HUES64 (cell line): ENCODE results near the gene RNF224.
"Not testable (repeated sequence)": the region's sequence is repeated elsewhere in the genome, so short reads cannot be mapped to it uniquely, and the experiment has no call there.

Source experiments
- H3K27ac ChIP-seq: 2 replicates; pipeline ENCODE4 v1.7.0; 2013; ENCODE audit warnings: low read depth, low read length, inconsistent platforms
- H3K27me3 ChIP-seq: 2 replicates; pipeline ENCODE4 v1.6.1; 2013; ENCODE audit warnings: mild to moderate bottlenecking, low read length; ENCODE audit not compliant: insufficient read depth
- H3K36me3 ChIP-seq: 2 replicates; pipeline ENCODE4 v1.6.1; 2013; ENCODE audit warnings: mild to moderate bottlenecking, low read length; ENCODE audit not compliant: insufficient read depth
- H3K4me1 ChIP-seq: 2 replicates; pipeline ENCODE4 v1.6.1; 2013; ENCODE audit warnings: mild to moderate bottlenecking, low read length, moderate library complexity; ENCODE audit not compliant: insufficient read depth
- H3K4me3 ChIP-seq: 2 replicates; pipeline ENCODE4 v1.5.1; 2013; ENCODE audit warnings: mild to moderate bottlenecking, low read length, moderate library complexity
- H3K9ac ChIP-seq: 2 replicates; pipeline ENCODE4 v1.6.1; 2013; ENCODE audit warnings: mild to moderate bottlenecking, low read depth, low read length
- H3K9me3 ChIP-seq: 2 replicates; pipeline ENCODE4 v1.6.1; 2013; ENCODE audit warnings: low read depth, low read length; ENCODE audit not compliant: insufficient read depth
- WGBS: fragments of 150-250, 120-280 bp; methylation state at CpG from one replicate; pipeline ENCODE4 v1.1.7; 2013; ENCODE audit warnings: missing lambda C conversion rate; 5-methylcytosine and 5-hydroxymethylcytosine counted together

The RNF224 gene

GRCh38 chr9:137253717-137254623, 26.7 kb downstream of the RNF224 start:
- no peaks in the 10 kb centered on the region; the same call in 1 of the 2 replicates for H3K27me3 ChIP-seq
- peak overlapping the region; percentile 84; the same call in 1 of the 2 replicates for H3K9ac ChIP-seq
- 56% methylated on average over 21 of the region's 21 CpGs for WGBS
- H3K9me3 ChIP-seq: no peaks in the 10 kb centered on the region
- no peak overlapping the region for H3K27ac ChIP-seq
- peaks cover 20% of the 10 kb centered on the region for H3K36me3 ChIP-seq
- peaks cover 5% of the 10 kb centered on the region; the same call in 1 of the 2 replicates for H3K4me1 ChIP-seq
- peak overlapping the region; percentile 93 for H3K4me3 ChIP-seq

- WGBS: 1% methylated on average over 105 of the region's 105 CpGs
- Histone ChIP-seq H3K36me3 (peaks cover 25% of the 10 kb centered on the region), H3K27ac (peak within 1 kb of the TSS; percentile 45; the same call in 1 of the 2 replicates), H3K9me3 (no peaks in the 10 kb centered on the region), H3K9ac (peak within 1 kb of the TSS; percentile 88), H3K4me3 (peak within 1 kb of the TSS; percentile 93), H3K4me1 (peaks cover 5% of the 10 kb centered on the region; the same call in 1 of the 2 replicates), H3K27me3 (no peaks in the 10 kb centered on the region; the same call in 1 of the 2 replicates)
Measured at GRCh38 chr9:137254624-137255447, 27.5 kb downstream of the RNF224 start, which contains the start of gene NELFB. NELFB (plus strand) TSS chr9:137255327.

GRCh38 chr9:137255448-137256114, 28.3 kb downstream of the RNF224 start:
- Histone ChIP-seq H3K4me1 (peaks cover 5% of the 10 kb centered on the region; the same call in 1 of the 2 replicates), H3K9ac (peak overlapping the region; percentile 88), H3K4me3 (peak overlapping the region; percentile 93), H3K9me3 (no peaks in the 10 kb centered on the region), H3K27ac (0 out of 2 replicates have a peak overlapping the region, but pooled peaks have one; percentile 45), H3K36me3 (peaks cover 25% of the 10 kb centered on the region), H3K27me3 (no peaks in the 10 kb centered on the region)
- WGBS: 4% methylated on average over 51 of the region's 51 CpGs

- 93% methylated on average over 15 of the region's 15 CpGs for WGBS
- Histone ChIP-seq H3K27me3 (no peaks in the 10 kb centered on the region), H3K9ac (no peak overlapping the region), H3K36me3 (peaks cover 25% of the 10 kb centered on the region), H3K27ac (no peak overlapping the region), H3K4me3 (peak overlapping the region; percentile 93), H3K4me1 (peaks cover 5% of the 10 kb centered on the region; the same call in 1 of the 2 replicates), H3K9me3 (no peaks in the 10 kb centered on the region)
Measured at GRCh38 chr9:137256362-137256761, 29.1 kb downstream of the RNF224 start.

- Histone ChIP-seq H3K4me1 (peaks cover 5% of the 10 kb centered on the region; the same call in 1 of the 2 replicates), H3K27me3 (no peaks in the 10 kb centered on the region), H3K9ac (no peak overlapping the region), H3K9me3 (no peaks in the 10 kb centered on the region), H3K4me3 (0 out of 2 replicates have a peak overlapping the region, but pooled peaks have one; percentile 93), H3K36me3 (peaks cover 25% of the 10 kb centered on the region), H3K27ac (no peak overlapping the region)
- 95% methylated on average over 15 of the region's 15 CpGs for whole genome bisulfite sequencing
Measured at GRCh38 chr9:137256856-137257255, 29.6 kb downstream of the RNF224 start.

- H3K4me1 ChIP-seq, H3K9ac ChIP-seq, H3K4me3 ChIP-seq, H3K27ac ChIP-seq, H3K27me3 ChIP-seq, H3K9me3 ChIP-seq: not testable (repeated sequence)
- peaks cover 49% of the 10 kb centered on the region for H3K36me3 ChIP-seq
- WGBS: 38% methylated on average over 12 of the region's 15 CpGs
Measured at GRCh38 chr9:137262173-137262908, 35.0 kb downstream of the RNF224 start.

GRCh38 chr9:137262909-137263285, 35.6 kb downstream of the RNF224 start:
- WGBS: 92% methylated on average over 24 of the region's 24 CpGs

GRCh38 chr9:137263506-137263905, 36.2 kb downstream of the RNF224 start:
- Histone ChIP-seq H3K4me1 (no peaks in the 10 kb centered on the region), H3K4me3 (no peak overlapping the region), H3K27me3 (no peaks in the 10 kb centered on the region), H3K36me3 (peaks cover 50% of the 10 kb centered on the region), H3K9ac (no peak overlapping the region), H3K27ac (no peak overlapping the region), H3K9me3 (no peaks in the 10 kb centered on the region)
- WGBS: 87% methylated on average over 10 of the region's 10 CpGs

More at GRCh38 chr9:137262909-137263285, 35.6 kb downstream of the RNF224 start:
- no peaks in the 10 kb centered on the region for H3K9me3 ChIP-seq
- H3K36me3 ChIP-seq: peaks cover 52% of the 10 kb centered on the region
- no peak overlapping the region for H3K9ac ChIP-seq
- no peaks in the 10 kb centered on the region for H3K27me3 ChIP-seq
- no peak overlapping the region for H3K27ac ChIP-seq
- H3K4me3 ChIP-seq: no peak overlapping the region
- no peaks in the 10 kb centered on the region for H3K4me1 ChIP-seq

GRCh38 chr9:137264067-137264466, 36.8 kb downstream of the RNF224 start:
- Histone ChIP-seq H3K9ac (no peak overlapping the region), H3K9me3 (no peaks in the 10 kb centered on the region), H3K27me3 (no peaks in the 10 kb centered on the region), H3K4me1 (no peaks in the 10 kb centered on the region), H3K4me3 (no peak overlapping the region), H3K27ac (no peak overlapping the region), H3K36me3 (peaks cover 50% of the 10 kb centered on the region)
- 96% methylated on average over 22 of the region's 22 CpGs for WGBS

- Histone ChIP-seq H3K4me3 (no peak overlapping the region), H3K9ac (no peak overlapping the region), H3K4me1 (no peaks in the 10 kb centered on the region), H3K36me3 (peaks cover 56% of the 10 kb centered on the region), H3K9me3 (no peaks in the 10 kb centered on the region), H3K27me3 (no peaks in the 10 kb centered on the region), H3K27ac (no peak overlapping the region)
- WGBS: 94% methylated on average over 29 of the region's 29 CpGs
Measured at GRCh38 chr9:137265496-137266161, 38.3 kb downstream of the RNF224 start.
